Stimulated activated CD4-positive, alpha-beta T cell treated with anti-CD3 and anti-CD28 coated beads, Interleukin-15, amount 100 ng/mL, for 24 hours (primary cell): Measurements from ENCODE around the gene GRM5.

Experiments used
- DNase-seq: peaks from one replicate; pipeline ENCODE4 v3.0.0-alpha.2; 2020

GRM5 gene

GRCh38 chr11:88692306-88693086 lies 373.3 kb downstream of the GRM5 start:
- no peak for DNase-seq

- DNase-seq = no peak
Observed at GRCh38 chr11:88689548-88690240, 376.1 kb downstream of the GRM5 start.

- DNase-seq = no peak
Observed at GRCh38 chr11:88683024-88683423, 382.8 kb downstream of the GRM5 start.

- no peak for DNase-seq
Observed at GRCh38 chr11:88680806-88681205, 385.0 kb downstream of the GRM5 start.

- no peak for DNase-seq
Observed at GRCh38 chr11:88666364-88666763, 399.4 kb downstream of the GRM5 start.

GRCh38 chr11:88657076-88657738 lies 408.6 kb downstream of the GRM5 start:
- DNase-seq = no peak

- DNase-seq = no peak
Observed at GRCh38 chr11:88656283-88656682, 409.5 kb downstream of the GRM5 start.

- no peak for DNase-seq
Observed at GRCh38 chr11:88655656-88656055, 410.1 kb downstream of the GRM5 start.

- DNase-seq = no peak
Observed at GRCh38 chr11:88655196-88655595, 410.6 kb downstream of the GRM5 start.

GRCh38 chr11:88651556-88651955 lies 414.2 kb downstream of the GRM5 start:
- no peak for DNase-seq

GRCh38 chr11:88644724-88645123 lies 421.1 kb downstream of the GRM5 start:
- no peak for DNase-seq

- DNase-seq = no peak
Observed at GRCh38 chr11:88632163-88632562, 433.6 kb downstream of the GRM5 start.

- DNase-seq = no peak
Observed at GRCh38 chr11:88631497-88631896, 434.3 kb downstream of the GRM5 start.

GRCh38 chr11:88629496-88629895 lies 436.3 kb downstream of the GRM5 start:
- no peak for DNase-seq

GRCh38 chr11:88626216-88626615 lies 439.6 kb downstream of the GRM5 start:
- DNase-seq = no peak

GRCh38 chr11:88623531-88623930 lies 442.3 kb downstream of the GRM5 start:
- no peak for DNase-seq

- no peak for DNase-seq
Observed at GRCh38 chr11:88620568-88621130, 445.1 kb downstream of the GRM5 start.

- no peak for DNase-seq
Observed at GRCh38 chr11:88619656-88620385, 446.0 kb downstream of the GRM5 start.

GRCh38 chr11:88619071-88619425 lies 446.7 kb downstream of the GRM5 start:
- no peak for DNase-seq

- no peak for DNase-seq
Observed at GRCh38 chr11:88618327-88619070, 447.3 kb downstream of the GRM5 start.

GRCh38 chr11:88617226-88617625 lies 448.6 kb downstream of the GRM5 start:
- DNase-seq = no peak

- DNase-seq = no peak
Observed at GRCh38 chr11:88604260-88604659, 461.5 kb downstream of the GRM5 start.
